Cardiac fibroblast (primary cell): ENCODE results near the gene CLN5.

ENCODE experiments used
- DNase-seq, 2 donors: peaks; one replicate each; pipeline versions ENCODE4 v3.0.0 to v3.0.0-alpha.2; 2010; ENCODE audit warnings: low read depth in 2 of 2
- H3K4me3 ChIP-seq, 2 donors: replicated peaks in 1 of 2; 1 replicate in 1 of 2; 2 replicates in 1 of 2; pipeline ENCODE4 v1.5.1; 2011; ENCODE audit warnings: low read depth in 2 of 2, low read length in 2 of 2, mild to moderate bottlenecking in 2 of 2, moderate library complexity in 1 of 2
- TF ChIP-seq, protein P1 (sequence below): IDR thresholded peaks from one replicate; pipeline ENCODE4 v1.5.1; 2011; ENCODE audit warnings: low read depth, mild to moderate bottlenecking, low read length, inconsistent platforms

The CLN5 gene

DNA sequence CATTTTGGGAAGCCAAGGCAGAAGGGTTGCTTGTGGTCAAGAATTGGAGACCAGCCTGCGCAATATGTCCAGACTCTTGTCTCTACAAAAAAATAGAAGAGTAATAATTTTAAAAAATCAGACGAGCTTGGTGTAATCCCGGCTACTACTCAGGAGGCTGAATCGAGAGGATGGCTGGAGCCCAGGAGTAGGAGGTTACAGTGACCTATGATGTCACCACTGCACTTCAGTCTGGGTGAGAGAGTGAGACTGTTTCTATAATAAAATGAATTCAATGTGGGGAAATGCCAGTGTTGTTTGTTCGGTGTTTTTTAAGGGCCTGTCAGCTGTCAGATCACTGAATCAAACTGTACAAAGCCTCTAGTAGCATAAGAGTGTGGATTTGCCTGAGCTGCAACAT is 36.3 kb downstream of the CLN5 start:
- peak overlapping the region in 1 of 2 donors; percentile 73 for H3K4me3 ChIP-seq
- TF ChIP-seq, protein P1, sequence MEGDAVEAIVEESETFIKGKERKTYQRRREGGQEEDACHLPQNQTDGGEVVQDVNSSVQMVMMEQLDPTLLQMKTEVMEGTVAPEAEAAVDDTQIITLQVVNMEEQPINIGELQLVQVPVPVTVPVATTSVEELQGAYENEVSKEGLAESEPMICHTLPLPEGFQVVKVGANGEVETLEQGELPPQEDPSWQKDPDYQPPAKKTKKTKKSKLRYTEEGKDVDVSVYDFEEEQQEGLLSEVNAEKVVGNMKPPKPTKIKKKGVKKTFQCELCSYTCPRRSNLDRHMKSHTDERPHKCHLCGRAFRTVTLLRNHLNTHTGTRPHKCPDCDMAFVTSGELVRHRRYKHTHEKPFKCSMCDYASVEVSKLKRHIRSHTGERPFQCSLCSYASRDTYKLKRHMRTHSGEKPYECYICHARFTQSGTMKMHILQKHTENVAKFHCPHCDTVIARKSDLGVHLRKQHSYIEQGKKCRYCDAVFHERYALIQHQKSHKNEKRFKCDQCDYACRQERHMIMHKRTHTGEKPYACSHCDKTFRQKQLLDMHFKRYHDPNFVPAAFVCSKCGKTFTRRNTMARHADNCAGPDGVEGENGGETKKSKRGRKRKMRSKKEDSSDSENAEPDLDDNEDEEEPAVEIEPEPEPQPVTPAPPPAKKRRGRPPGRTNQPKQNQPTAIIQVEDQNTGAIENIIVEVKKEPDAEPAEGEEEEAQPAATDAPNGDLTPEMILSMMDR: no peak
- peak; percentile 36 to 60 for DNase-seq

DNA sequence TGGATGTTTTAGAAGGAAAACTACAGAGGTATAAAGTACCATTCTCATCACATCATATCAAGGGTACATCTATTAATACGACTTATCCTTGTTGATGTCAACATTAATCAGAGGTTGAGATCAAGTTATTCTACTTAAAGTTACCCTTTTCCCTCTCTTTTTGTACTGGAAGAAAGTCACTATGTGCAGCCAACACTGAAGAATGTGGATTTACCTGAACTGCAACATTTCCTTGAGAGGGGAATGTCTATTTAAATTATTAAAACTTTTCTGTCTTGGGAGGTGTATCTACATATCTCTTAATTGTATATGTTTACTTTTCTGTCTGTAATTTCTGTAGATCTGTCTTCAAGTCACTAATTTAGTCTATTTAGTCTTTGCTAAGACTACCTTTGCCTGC is 37.6 kb downstream of the CLN5 start:
- TF ChIP-seq, protein P1: no peak
- DNase-seq: no peak
- H3K4me3 ChIP-seq: no peak overlapping the region

GRCh38 chr13:77031656-77032243 is 39.9 kb downstream of the CLN5 start:
- DNase-seq: no peak
- H3K4me3 ChIP-seq: no peak overlapping the region
- TF ChIP-seq, protein P1: no peak

GRCh38 chr13:77033717-77034302 is 41.9 kb downstream of the CLN5 start:
- H3K4me3 ChIP-seq: no peak overlapping the region
- peak in 1 of 2 donors; percentile 54 for DNase-seq
- TF ChIP-seq, protein P1: no peak

GRCh38 chr13:77034881-77035280 is 43.0 kb downstream of the CLN5 start:
- DNase-seq: peak in 1 of 2 donors; percentile 76

GRCh38 chr13:77036279-77036678 is 44.4 kb downstream of the CLN5 start:
- no peak overlapping the region for H3K4me3 ChIP-seq
- TF ChIP-seq, protein P1: no peak
- no peak for DNase-seq

More at GRCh38 chr13:77034881-77035280, 43.0 kb downstream of the CLN5 start:
- TF ChIP-seq, protein P1: no peak
- no peak overlapping the region for H3K4me3 ChIP-seq
